Measurements from ENCODE around the gene TIMM17B.

- TF ChIP-seq EZH2phosphoT487 (IDR thresholded peaks at IDR 0.05; ENCODE audit: insufficient read depth, low read depth) = no peak
- no peak for TF ChIP-seq EZH2 (IDR thresholded peaks at IDR 0.05; ENCODE audit: insufficient read depth, poor library complexity, severe bottlenecking)
Measured at GRCh38 chrX:48934581-48935300, 37.2 kb upstream of the TIMM17B start.

Measured in GM23248 (cell line).